Loucy (cell line): Measurements from ENCODE around the gene MOSMO.

Experiments used
- EZH2phosphoT487 ChIP-seq: fragments of 200-600 bp; IDR thresholded peaks from 2 replicates; pipeline ENCODE4 v1.6.1; 2018; ENCODE audit warnings: antibody characterized with exemption, mild to moderate bottlenecking, moderate library complexity, borderline replicate concordance
- TF ChIP-seq, protein P1 (sequence below): fragments of 200-600 bp; sonication (generic); conservative IDR thresholded peaks from 2 replicates; pipeline ENCODE4 v1.5.1; 2014; ENCODE audit warnings: mild to moderate bottlenecking, antibody characterized with exemption, low read length

DNA sequence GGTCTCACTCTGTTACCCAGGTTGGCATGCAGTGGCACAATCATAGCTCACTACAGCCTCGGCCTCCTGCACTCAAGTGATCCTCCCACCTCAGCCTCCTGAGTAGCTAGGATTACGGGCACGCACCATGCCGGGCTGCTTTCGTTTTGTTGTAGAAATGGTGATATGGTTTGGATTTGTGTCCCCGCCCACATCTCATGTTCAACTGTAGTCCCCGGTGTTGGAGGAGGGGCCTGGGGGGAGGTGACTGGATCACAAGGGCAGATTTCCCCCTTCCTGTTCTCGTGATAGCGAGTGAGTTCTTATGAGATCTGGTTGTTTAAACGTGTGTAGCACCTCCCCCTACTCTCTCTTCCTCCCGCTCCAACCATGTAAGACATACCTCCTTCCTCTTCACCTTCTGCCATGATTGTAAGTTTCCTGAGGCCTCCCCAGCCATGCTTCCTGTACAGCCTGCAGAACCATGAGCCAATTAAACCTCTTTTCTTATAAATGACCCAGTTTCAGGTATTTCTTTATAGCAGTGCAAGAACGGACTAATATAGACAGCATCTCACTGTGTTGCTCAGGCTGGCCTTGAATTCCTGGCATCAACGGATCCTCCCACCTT, 12.9 kb upstream of the MOSMO start:
- TF ChIP-seq, protein P1, sequence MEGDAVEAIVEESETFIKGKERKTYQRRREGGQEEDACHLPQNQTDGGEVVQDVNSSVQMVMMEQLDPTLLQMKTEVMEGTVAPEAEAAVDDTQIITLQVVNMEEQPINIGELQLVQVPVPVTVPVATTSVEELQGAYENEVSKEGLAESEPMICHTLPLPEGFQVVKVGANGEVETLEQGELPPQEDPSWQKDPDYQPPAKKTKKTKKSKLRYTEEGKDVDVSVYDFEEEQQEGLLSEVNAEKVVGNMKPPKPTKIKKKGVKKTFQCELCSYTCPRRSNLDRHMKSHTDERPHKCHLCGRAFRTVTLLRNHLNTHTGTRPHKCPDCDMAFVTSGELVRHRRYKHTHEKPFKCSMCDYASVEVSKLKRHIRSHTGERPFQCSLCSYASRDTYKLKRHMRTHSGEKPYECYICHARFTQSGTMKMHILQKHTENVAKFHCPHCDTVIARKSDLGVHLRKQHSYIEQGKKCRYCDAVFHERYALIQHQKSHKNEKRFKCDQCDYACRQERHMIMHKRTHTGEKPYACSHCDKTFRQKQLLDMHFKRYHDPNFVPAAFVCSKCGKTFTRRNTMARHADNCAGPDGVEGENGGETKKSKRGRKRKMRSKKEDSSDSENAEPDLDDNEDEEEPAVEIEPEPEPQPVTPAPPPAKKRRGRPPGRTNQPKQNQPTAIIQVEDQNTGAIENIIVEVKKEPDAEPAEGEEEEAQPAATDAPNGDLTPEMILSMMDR = no peak
- no peak for TF ChIP-seq EZH2phosphoT487
